NCI-H1436 treated with DMSO at 0.1 percent for 48 hours (cell line): ENCODE results near the gene CKAP5.

Experiments
- DNase-seq: peaks from one replicate; lab custom pipeline; 2025; lab: John Stamatoyannopoulos, UW

The CKAP5 gene

GRCh38 chr11:46698597-46698996, 147.5 kb downstream of the CKAP5 start:
- no peak for DNase-seq

GRCh38 chr11:46697723-46698122, 148.4 kb downstream of the CKAP5 start:
- no peak for DNase-seq

GRCh38 chr11:46697303-46697702, 148.8 kb downstream of the CKAP5 start:
- DNase-seq = no peak

GRCh38 chr11:46696212-46696558, 149.9 kb downstream of the CKAP5 start:
- DNase-seq = no peak

- DNase-seq = no peak
These were observed 150.5 kb downstream of the CKAP5 start for GRCh38 chr11:46695345-46696211.

DNA sequence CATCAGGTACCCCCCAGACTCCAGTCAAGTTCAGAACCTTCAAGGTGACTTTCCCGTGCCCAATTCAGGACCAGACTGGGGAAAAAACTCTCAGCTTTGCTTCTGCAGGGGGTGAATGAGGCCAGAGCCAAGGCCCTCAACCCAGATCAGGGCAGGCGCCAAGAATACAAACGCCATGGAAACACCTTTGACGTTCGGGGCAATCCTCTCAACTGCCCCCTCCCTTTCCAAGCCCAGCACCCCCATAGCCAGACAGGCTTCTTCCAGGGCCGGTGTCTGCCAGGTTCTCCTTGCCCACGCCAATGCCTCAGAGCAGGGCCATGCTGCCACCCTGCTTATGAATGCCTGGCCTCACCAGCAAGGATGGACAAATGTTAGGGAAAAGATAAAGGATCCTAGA, 151.5 kb downstream of the CKAP5 start:
- no peak for DNase-seq

- DNase-seq = no peak
These were observed 152.0 kb downstream of the CKAP5 start for GRCh38 chr11:46694072-46694471.

DNA sequence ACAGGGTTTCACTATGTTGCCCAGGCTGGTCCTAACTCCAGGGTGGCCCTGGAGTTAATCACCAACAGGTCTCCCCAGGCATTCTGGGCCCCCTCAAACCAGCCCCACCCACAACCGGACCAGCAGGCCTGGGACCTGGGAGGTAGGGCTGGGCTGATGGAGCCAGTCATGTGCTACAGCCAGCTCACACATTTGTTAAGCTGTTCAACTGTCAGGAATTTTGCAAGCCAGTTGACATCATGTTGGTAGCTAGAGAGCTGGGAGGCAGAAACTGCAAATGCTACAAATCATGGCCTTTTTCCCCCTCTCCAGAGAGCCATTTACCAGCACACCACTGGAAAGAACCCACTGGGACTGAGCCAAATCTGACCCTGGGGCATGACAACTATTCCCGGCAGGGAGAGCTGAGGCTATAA, 152.5 kb downstream of the CKAP5 start:
- no peak for DNase-seq
